Tibial nerve (tissue), 3 donors: ENCODE results near the gene USF3.

Experiments used
- POLR2A ChIP-seq, 2 donors: fragments of 450-650 bp; IDR thresholded peaks; one replicate each; pipeline ENCODE4 v1.6.1; 2017; ENCODE audit warnings: antibody characterized with exemption in 2 of 2, mild to moderate bottlenecking in 2 of 2, moderate library complexity in 2 of 2
- TF ChIP-seq, protein P1 (sequence below), 5 experiments: fragments of 200-600 bp in 3 of 5; fragments of 450-650 bp in 2 of 5; sonication (generic) in 3 of 5; IDR thresholded peaks; one replicate each; pipeline ENCODE4 v1.5.1; 2016 to 2019; ENCODE audit warnings: antibody characterized with exemption in 5 of 5, mild to moderate bottlenecking in 3 of 5, moderate library complexity in 2 of 5

DNA sequence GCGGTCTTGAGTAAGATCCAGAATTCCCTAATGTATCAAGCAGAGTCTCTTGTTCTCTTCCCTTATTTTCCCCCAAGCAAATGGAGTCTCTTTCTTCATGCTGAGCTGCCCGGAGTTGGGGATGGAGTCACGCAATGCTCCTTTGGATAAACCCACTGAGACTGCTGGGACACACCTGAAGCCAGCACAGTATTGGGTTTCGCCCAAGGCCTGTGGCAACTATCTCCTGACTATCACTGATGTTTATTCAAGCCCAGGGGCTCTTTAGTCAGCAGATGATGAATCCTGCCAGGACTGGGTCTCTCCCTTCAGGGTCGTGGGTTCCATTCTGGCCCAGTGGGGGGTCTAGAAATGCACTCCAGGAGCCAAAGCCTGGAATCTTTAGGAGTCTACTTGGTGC, 11.3 kb downstream of the USF3 start:
- TF ChIP-seq, protein P1, sequence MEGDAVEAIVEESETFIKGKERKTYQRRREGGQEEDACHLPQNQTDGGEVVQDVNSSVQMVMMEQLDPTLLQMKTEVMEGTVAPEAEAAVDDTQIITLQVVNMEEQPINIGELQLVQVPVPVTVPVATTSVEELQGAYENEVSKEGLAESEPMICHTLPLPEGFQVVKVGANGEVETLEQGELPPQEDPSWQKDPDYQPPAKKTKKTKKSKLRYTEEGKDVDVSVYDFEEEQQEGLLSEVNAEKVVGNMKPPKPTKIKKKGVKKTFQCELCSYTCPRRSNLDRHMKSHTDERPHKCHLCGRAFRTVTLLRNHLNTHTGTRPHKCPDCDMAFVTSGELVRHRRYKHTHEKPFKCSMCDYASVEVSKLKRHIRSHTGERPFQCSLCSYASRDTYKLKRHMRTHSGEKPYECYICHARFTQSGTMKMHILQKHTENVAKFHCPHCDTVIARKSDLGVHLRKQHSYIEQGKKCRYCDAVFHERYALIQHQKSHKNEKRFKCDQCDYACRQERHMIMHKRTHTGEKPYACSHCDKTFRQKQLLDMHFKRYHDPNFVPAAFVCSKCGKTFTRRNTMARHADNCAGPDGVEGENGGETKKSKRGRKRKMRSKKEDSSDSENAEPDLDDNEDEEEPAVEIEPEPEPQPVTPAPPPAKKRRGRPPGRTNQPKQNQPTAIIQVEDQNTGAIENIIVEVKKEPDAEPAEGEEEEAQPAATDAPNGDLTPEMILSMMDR (IDR thresholded peaks at IDR 0.05) = no peak
- TF ChIP-seq POLR2A (IDR thresholded peaks at IDR 0.05) = no peak
